Activated CD4-positive, alpha-beta T cell treated with anti-CD3 and anti-CD28 coated beads, Interleukin-2, amount 10 ng/mL, durations not matched to agents 7 days and 5 days (primary cell): ENCODE results near the gene PCOLCE2. TPM values are rescaled to one million over a fixed set of nuclear protein-coding genes. Genes with fewer than 3 reads are reported as not detected.

Experiments used
- CTCF ChIA-PET: fragments of 350-600 bp; sonication (Branson Sonifier 250); formaldehyde crosslinking; loops from one replicate; lab custom pipeline; 2021; ENCODE audit warnings: antibody characterized with exemption; lab: Charles Lee
- POLR2A ChIA-PET: fragments of 350-600 bp; sonication (Branson Sonifier 250); formaldehyde crosslinking; loops from one replicate; lab custom pipeline; 2021; ENCODE audit warnings: antibody characterized with exemption; lab: Charles Lee
- DNase-seq: peaks from one replicate; pipeline ENCODE4 v3.0.0-alpha.2; 2020
- H3K27ac Mint-ChIP-seq: one replicate; pipeline ENCODE4 v1.8.0; 2021; ENCODE audit warnings: mild to moderate bottlenecking, moderate library complexity, mixed read lengths
- H3K27me3 Mint-ChIP-seq: one replicate; pipeline ENCODE4 v1.8.0; 2021; ENCODE audit warnings: mixed read lengths
- H3K36me3 Mint-ChIP-seq: one replicate; pipeline ENCODE4 v1.8.0; 2021; ENCODE audit warnings: low read depth, mixed read lengths
- H3K4me1 Mint-ChIP-seq: one replicate; pipeline ENCODE4 v1.8.0; 2021; ENCODE audit warnings: mixed read lengths
- H3K4me3 Mint-ChIP-seq: one replicate; pipeline ENCODE4 v1.8.0; 2021; ENCODE audit warnings: mild to moderate bottlenecking, moderate library complexity, mixed read lengths
- H3K9me3 Mint-ChIP-seq: one replicate; pipeline ENCODE4 v1.8.0; 2021; ENCODE audit warnings: mixed read lengths
- total RNA-seq, 2 experiments: library from RNA; stranded (reverse); gene quantifications; one replicate each; pipeline ENCODE4 v1.2.3, GENCODE V29; 2021

Gene PCOLCE2
- total RNA-seq, 2 experiments from 2014 or later, result not detected

DNA sequence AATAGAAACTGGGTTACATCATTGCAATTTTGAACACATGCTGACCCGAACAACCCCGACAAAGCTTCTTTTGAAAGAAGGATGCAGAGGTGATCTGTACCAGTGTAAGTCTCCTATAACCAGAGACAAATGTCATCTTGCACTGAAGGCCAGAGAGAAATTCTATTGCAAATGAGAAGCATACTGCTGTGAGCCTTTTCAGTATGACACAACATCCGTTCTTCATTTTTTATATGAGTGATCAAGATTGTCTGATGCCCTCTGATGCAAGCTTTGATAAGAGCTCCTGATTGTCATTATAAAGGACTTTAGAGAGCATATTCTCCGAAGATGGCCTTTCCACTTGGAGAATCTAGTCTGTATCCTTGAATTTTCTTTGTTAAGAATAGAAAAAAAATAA, 36.9 kb downstream of the PCOLCE2 start:
- no peak for DNase-seq
- ChIA-PET CTCF (no interaction called here), POLR2A (interaction anchor here (0.6 kb wide), 1 partner anchor 69 kb away, joined by 3 read pairs; no protein-coding TSS in a partner anchor)
- no peak overlapping the region for H3K27ac Mint-ChIP-seq
- peaks cover 7% of the 10 kb centered on the region for H3K27me3 Mint-ChIP-seq
- no peak overlapping the region for H3K4me3 Mint-ChIP-seq
- H3K4me1 Mint-ChIP-seq, result no peaks in the 10 kb centered on the region
- no peaks in the 10 kb centered on the region for H3K36me3 Mint-ChIP-seq
- H3K9me3 Mint-ChIP-seq, result no peaks in the 10 kb centered on the region

DNA sequence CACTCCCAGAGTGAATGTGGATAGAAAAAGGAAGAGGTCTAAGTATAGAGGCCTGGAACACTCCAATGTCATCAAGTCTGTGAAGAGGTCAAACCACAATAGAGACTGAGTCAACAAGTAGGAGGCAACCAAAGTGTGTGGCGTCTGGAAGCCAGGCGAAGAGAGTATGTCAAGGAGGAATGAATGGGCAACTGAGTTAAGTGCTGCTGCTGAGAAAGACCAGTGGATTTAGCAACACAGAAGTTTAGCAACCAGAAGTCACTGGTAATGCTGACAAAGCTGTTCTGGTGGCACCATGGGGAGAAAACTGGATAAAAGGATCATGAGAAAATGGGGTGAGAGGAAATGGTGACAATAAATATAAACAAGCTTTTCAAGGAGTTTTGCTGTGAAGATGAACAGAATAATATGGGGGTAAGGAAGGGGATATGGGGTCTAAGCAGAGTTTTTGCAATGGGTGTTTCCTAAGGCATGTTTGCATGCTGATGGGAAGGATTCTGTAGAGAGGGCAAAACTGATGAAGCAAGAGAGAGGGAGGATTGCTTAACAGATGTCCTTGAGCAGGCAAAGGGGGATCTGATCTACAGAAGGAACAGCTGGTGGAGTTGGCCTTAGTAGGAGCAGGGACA, 38.4 kb downstream of the PCOLCE2 start:
- no peak overlapping the region for H3K4me3 Mint-ChIP-seq
- ChIA-PET CTCF (interaction anchor here (0.8 kb wide), 1 partner anchor 21 kb away, joined by 3 read pairs; no protein-coding TSS in a partner anchor), POLR2A (no interaction called here)
- H3K27me3 Mint-ChIP-seq, result peaks cover 7% of the 10 kb centered on the region
- no peak for DNase-seq
- no peaks in the 10 kb centered on the region for H3K36me3 Mint-ChIP-seq
- no peaks in the 10 kb centered on the region for H3K4me1 Mint-ChIP-seq
- no peaks in the 10 kb centered on the region for H3K9me3 Mint-ChIP-seq
- no peak overlapping the region for H3K27ac Mint-ChIP-seq

DNA sequence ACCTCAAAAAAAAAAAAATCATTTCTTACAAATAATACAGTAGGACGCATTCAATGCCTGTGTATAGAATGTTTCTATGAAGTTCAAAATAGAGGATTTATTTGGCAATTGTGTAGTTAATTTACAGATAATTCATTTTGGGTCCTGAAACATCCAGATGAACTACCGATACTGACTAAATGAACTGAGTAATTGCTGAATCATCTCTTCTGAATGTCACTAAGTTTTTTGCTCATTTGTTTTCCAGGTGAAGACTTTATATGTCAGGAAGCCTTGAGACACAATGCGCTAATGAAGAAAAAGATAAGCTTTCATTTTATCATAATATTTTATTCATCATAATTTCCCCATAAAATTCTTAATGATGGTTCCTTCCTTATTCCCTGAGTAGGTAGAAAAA, 39.7 kb downstream of the PCOLCE2 start:
- peaks cover 5% of the 10 kb centered on the region for H3K27me3 Mint-ChIP-seq
- H3K9me3 Mint-ChIP-seq, result no peaks in the 10 kb centered on the region
- no peaks in the 10 kb centered on the region for H3K36me3 Mint-ChIP-seq
- DNase-seq, result no peak
- no peak overlapping the region for H3K4me3 Mint-ChIP-seq
- POLR2A ChIA-PET, result no interaction called here
- no peak overlapping the region for H3K27ac Mint-ChIP-seq
- no peaks in the 10 kb centered on the region for H3K4me1 Mint-ChIP-seq
- CTCF ChIA-PET, result interaction anchor here (1.3 kb wide), 1 partner anchor 21 kb away, joined by 4 read pairs; no protein-coding TSS in a partner anchor

DNA sequence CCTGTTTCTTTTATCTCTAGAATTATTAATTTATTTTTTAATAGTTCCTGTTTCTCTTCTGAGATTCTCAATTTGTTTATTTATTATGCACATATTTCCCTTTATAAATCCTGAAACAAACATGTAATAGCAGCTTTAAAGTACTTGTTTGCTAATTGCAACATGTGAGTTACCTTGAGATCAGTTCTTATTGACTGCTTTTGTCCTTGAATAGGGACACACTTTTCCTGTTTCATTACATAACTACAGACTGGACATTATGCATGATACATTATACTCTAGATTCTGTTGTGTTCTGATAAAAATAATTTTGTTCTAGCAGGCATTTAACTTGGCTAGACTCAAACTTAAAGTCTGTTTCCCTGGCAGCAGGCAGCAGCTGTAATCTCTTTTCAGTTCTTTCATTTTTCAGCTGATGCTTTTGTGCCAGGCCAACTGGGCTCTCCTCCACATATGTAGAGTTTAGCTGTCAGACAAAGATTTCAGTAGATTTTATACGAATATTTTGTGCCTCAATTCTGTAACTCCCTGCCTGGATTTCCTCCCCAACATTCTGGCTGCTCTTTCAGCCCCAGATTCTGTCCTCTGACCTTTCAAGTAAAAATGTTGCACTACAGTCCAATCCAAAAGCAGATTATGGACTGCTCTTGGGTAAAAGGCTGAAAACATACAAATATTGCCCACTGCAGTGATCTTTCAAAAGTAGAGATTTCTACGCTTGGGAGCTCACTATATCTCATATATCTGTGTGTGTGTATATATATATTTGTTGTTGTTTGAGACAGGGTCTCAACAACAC, 41.9 kb downstream of the PCOLCE2 start:
- ChIA-PET CTCF (interaction anchor here (1.5 kb wide), 1 partner anchor 11 kb away, joined by 4 read pairs; no protein-coding TSS in a partner anchor), POLR2A (no interaction called here)
- Mint-ChIP-seq H3K27ac (no peak overlapping the region), H3K27me3 (peaks cover 5% of the 10 kb centered on the region), H3K36me3 (no peaks in the 10 kb centered on the region), H3K9me3 (no peaks in the 10 kb centered on the region), H3K4me1 (no peaks in the 10 kb centered on the region), H3K4me3 (no peak overlapping the region)
- no peak for DNase-seq

DNA sequence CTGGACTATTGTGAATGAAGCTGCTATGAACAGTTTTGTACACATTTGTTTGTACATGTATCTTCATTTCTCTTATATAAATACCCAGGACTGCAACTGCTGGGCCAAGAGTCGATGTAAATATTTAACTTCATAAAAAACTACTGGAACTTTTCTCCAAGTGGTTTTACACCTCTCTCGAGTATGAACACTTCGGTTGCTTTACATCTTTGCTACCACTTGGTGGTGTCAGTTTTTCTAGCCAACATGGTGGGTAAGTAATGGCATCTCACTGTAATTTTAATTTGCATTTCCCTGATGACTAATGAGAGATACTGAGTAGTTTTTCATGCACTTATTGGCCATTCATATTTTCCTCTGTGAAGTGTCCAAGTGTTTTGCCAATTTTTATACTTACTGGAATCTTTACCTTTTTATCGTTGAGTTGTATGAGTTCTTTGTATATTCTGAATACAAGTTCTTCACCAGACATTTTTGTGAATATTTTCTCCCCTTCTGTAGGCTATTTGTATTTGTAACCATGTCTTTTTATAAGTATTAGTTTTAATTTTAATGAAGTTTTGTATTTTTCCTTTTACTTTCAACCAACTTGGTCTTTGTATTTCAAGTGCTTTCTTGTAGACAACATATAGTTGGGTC, 44.4 kb downstream of the PCOLCE2 start:
- Mint-ChIP-seq H3K27me3 (peaks cover 5% of the 10 kb centered on the region), H3K36me3 (no peaks in the 10 kb centered on the region), H3K4me3 (no peak overlapping the region), H3K9me3 (no peaks in the 10 kb centered on the region), H3K4me1 (no peaks in the 10 kb centered on the region), H3K27ac (no peak overlapping the region)
- DNase-seq, result peak; percentile 9
- POLR2A ChIA-PET, result no interaction called here
- CTCF ChIA-PET, result no interaction called here

DNA sequence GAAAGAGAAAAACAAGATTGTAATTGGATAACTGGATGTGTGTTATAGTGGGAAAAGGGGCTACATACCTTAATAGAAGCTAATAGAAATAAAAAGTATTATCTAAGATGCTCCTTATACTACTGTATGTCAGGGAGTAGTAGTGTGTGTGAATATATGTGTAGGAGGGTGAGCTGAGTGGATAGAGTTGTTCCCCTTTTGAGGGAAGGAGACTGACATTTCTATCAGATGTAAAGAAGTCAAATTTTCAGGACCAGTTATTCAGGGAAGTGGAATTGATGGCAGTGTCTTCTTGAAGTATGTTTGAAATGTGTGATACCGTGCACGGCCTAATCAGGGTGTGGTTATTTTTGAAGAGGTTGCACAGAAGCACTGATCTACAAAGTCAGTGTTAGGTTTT, 49.1 kb downstream of the PCOLCE2 start:
- H3K27ac Mint-ChIP-seq, result no peak overlapping the region
- H3K4me3 Mint-ChIP-seq, result no peak overlapping the region
- no peaks in the 10 kb centered on the region for H3K4me1 Mint-ChIP-seq
- H3K27me3 Mint-ChIP-seq, result peaks cover 14% of the 10 kb centered on the region
- H3K36me3 Mint-ChIP-seq, result no peaks in the 10 kb centered on the region
- DNase-seq, result no peak
- ChIA-PET POLR2A (no interaction called here), CTCF (interaction anchor here (0.6 kb wide), 1 partner anchor 147 kb away, joined by 3 read pairs; no protein-coding TSS in a partner anchor)
- H3K9me3 Mint-ChIP-seq, result no peaks in the 10 kb centered on the region

DNA sequence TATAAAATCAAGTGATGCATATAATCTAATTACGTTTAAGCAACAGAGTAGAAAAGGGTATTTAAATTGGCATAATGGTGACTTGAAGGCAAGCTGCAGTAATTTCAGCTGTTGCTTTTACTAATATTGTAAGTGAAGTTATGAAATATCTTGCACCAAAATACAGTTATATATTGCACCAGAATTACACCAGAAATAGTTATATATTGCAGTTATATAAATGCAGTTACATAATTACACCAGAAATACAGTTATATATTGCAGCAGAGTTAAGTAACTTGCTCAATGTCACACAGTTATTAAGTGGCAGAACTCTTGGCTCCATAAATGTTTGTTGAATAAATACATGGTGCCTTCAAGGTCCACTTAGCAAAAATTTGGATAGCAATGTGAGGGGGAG, 51.4 kb downstream of the PCOLCE2 start:
- Mint-ChIP-seq H3K4me1 (no peaks in the 10 kb centered on the region), H3K4me3 (no peak overlapping the region), H3K27ac (no peak overlapping the region), H3K36me3 (no peaks in the 10 kb centered on the region), H3K27me3 (peaks cover 23% of the 10 kb centered on the region), H3K9me3 (no peaks in the 10 kb centered on the region)
- ChIA-PET CTCF (no interaction called here), POLR2A (no interaction called here)
- no peak for DNase-seq

DNA sequence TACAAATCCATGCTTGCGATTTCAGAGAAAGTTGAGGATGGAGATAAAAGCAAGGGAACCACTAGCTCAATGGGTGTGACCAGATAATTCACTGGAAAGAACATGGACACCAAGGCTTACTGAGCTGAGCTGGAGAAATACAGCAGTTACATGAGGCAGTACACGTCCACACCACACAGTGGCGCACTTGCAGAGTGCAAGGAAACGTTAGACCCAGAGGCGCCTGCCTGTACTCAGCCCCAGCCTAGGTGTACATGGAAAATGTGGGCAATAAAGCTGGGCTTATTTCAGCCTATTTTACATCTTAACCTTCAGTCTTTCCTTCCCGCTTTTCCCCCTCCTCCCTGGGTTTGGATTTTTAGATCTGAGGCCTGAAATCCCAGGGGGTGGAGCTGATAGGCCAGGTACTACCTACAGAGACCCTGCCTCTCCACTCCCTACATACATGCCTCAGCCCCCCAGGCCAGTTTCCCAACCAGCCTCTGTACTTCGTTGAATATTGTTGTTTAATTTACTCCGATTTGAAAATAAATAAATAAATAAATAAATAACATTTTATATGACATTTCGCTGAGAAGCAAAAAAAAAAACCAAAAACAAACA, 60.1 kb downstream of the PCOLCE2 start:
- ChIA-PET CTCF (interaction anchor here (0.6 to 2.1 kb wide), 17 partner anchors 12 to 376 kb away, joined by 3 to 12 read pairs (median 3); no protein-coding TSS in a partner anchor), POLR2A (no interaction called here)
- peak; percentile 73 for DNase-seq
- Mint-ChIP-seq H3K27me3 (peaks cover 15% of the 10 kb centered on the region), H3K4me3 (no peak overlapping the region), H3K27ac (no peak overlapping the region), H3K36me3 (no peaks in the 10 kb centered on the region), H3K4me1 (no peaks in the 10 kb centered on the region), H3K9me3 (no peaks in the 10 kb centered on the region)

DNA sequence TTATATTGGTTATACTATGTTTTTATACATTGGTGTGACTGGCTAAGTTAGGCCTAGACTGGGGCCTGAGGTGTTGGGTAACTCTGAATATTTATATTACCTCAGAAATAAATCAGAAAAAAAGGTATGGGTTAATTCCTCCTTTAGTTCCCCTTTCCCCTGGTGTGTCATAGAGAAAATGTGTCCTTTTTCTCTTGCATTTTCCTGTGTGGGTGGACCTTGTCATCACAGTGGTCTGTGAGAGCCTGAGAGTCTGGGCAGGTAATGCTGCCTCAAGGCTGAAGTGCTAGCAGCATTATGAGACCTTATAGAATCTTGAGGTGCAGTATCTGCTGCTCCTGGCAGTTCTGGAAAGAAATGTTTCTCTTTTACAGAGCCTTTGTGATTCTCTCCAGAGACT, 69.7 kb downstream of the PCOLCE2 start:
- ChIA-PET POLR2A (no interaction called here), CTCF (no interaction called here)
- H3K9me3 Mint-ChIP-seq, result no peaks in the 10 kb centered on the region

DNA sequence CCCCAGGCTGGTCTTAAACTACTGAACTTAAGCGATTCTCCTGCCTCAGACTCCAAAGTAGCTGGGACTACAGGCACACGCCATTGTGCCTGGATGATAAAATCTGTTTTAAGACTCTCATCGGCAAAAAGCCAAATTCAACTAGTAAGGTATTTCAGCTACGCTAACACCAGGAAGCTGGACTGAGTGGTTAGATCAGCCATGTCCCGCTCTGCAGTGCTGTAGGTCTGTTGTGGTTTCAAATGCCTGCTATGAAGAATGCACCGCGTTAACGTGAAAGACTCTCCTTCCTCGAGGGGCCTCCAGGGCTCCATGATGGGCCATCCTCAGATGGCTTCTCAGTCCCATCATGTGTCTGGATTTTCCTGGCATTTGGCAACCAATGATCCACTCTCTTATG, 70.2 kb downstream of the PCOLCE2 start:
- Mint-ChIP-seq H3K36me3 (no peaks in the 10 kb centered on the region), H3K27ac (no peak overlapping the region), H3K9me3 (no peaks in the 10 kb centered on the region), H3K27me3 (peaks cover 15% of the 10 kb centered on the region), H3K4me3 (no peak overlapping the region), H3K4me1 (no peaks in the 10 kb centered on the region)
- ChIA-PET CTCF (no interaction called here), POLR2A (no interaction called here)
- no peak for DNase-seq

More for the DNA sequence above, 69.7 kb downstream of the PCOLCE2 start:
- H3K36me3 Mint-ChIP-seq, result no peaks in the 10 kb centered on the region
- peaks cover 14% of the 10 kb centered on the region for H3K27me3 Mint-ChIP-seq
- H3K4me3 Mint-ChIP-seq, result no peak overlapping the region
- DNase-seq, result no peak
- no peaks in the 10 kb centered on the region for H3K4me1 Mint-ChIP-seq
- H3K27ac Mint-ChIP-seq, result no peak overlapping the region

DNA sequence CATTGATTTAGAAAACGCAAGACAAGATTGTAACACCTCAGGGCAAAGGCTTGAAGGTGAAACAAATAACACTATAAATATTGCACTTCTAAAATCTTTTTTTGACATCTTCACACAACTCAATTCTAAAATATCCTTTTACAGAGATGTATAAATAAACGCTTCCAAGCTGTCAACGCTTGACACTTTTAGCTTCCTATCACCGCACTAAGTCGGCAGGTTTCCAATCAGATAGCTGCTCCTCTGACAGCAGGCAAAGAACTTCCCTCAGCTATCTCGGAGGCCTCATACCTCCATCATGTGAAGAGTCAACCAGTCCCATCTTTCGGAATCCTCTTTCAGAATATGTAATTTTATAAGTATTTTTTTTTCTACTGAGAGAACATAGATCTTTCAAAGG, 71.0 kb downstream of the PCOLCE2 start:
- Mint-ChIP-seq H3K27me3 (peaks cover 16% of the 10 kb centered on the region), H3K36me3 (no peaks in the 10 kb centered on the region), H3K9me3 (no peaks in the 10 kb centered on the region), H3K4me3 (no peak overlapping the region), H3K4me1 (no peaks in the 10 kb centered on the region), H3K27ac (no peak overlapping the region)
- CTCF ChIA-PET, result interaction anchor here (1.1 to 2.0 kb wide), 2 partner anchors 10 to 227 kb away, joined by 3 to 12 read pairs; no protein-coding TSS in a partner anchor
- no peak for DNase-seq
- POLR2A ChIA-PET, result no interaction called here

DNA sequence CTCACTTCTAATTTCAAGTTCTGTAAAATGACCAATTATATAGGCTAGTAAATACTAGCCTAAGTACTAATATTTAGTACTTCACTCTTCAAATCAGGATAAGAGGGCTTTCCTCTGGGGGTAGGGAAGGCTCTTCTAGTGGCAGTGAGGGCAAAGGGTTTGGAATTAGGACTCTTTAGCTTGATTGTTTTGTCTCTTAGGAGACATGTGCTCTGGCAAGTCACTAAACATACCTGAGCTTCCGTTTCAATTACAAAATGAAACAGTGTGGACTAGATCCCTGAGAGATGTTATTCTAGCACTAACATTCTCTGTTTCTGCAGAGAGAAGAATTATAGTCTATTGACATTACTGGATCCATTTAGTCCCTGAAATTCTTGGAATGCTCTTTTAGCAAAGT, 71.5 kb downstream of the PCOLCE2 start:
- Mint-ChIP-seq H3K4me1 (no peaks in the 10 kb centered on the region), H3K27ac (no peak overlapping the region), H3K4me3 (no peak overlapping the region), H3K9me3 (no peaks in the 10 kb centered on the region), H3K36me3 (no peaks in the 10 kb centered on the region), H3K27me3 (peaks cover 18% of the 10 kb centered on the region)
- no peak for DNase-seq
- ChIA-PET CTCF (interaction anchor here (1.1 to 2.0 kb wide), 2 partner anchors 11 to 227 kb away, joined by 3 to 12 read pairs; no protein-coding TSS in a partner anchor), POLR2A (no interaction called here)
